Osteocyte (in vitro differentiated cells): ENCODE results near the gene TUB. TPM values are rescaled to one million over a fixed set of nuclear protein-coding genes. Genes with fewer than 3 reads are reported as not detected.

Experiments
- DNase-seq: peaks from one replicate; pipeline ENCODE4 v3.0.0; 2021; ENCODE audit warnings: mixed read lengths; ENCODE audit not compliant: unreplicated experiment; ENCODE audit errors: extremely low spot score
- H3K27ac Mint-ChIP-seq: one replicate; pipeline ENCODE4 v1.8.0; 2021; ENCODE audit warnings: mild to moderate bottlenecking, mixed read lengths; ENCODE audit not compliant: unreplicated experiment
- H3K27me3 Mint-ChIP-seq: one replicate; pipeline ENCODE4 v1.8.0; 2021; ENCODE audit warnings: mixed read lengths; ENCODE audit not compliant: unreplicated experiment
- H3K36me3 Mint-ChIP-seq: one replicate; pipeline ENCODE4 v1.8.0; 2021; ENCODE audit warnings: mixed read lengths; ENCODE audit not compliant: unreplicated experiment
- H3K4me1 Mint-ChIP-seq: one replicate; pipeline ENCODE4 v1.8.0; 2021; ENCODE audit warnings: mixed read lengths; ENCODE audit not compliant: unreplicated experiment
- H3K4me3 Mint-ChIP-seq: one replicate; pipeline ENCODE4 v1.8.0; 2021; ENCODE audit warnings: mild to moderate bottlenecking, moderate library complexity, mixed read lengths; ENCODE audit not compliant: unreplicated experiment
- H3K9me3 Mint-ChIP-seq: one replicate; pipeline ENCODE4 v1.8.0; 2021; ENCODE audit warnings: mixed read lengths; ENCODE audit not compliant: unreplicated experiment
- total RNA-seq: library from RNA; stranded (reverse); gene quantifications from 2 replicates; pipeline ENCODE4 v1.2.1, GENCODE V29; 2021
- TF ChIP-seq, protein P1 (sequence below): fragments of 200-600 bp; sonication (generic); IDR thresholded peaks from 2 replicates; pipeline ENCODE4 v1.5.0; 2021; ENCODE audit warnings: antibody characterized with exemption, mild to moderate bottlenecking, moderate library complexity

Gene TUB
- total RNA-seq, 1 donor from 2014 or later, result 8.7 TPM

DNA sequence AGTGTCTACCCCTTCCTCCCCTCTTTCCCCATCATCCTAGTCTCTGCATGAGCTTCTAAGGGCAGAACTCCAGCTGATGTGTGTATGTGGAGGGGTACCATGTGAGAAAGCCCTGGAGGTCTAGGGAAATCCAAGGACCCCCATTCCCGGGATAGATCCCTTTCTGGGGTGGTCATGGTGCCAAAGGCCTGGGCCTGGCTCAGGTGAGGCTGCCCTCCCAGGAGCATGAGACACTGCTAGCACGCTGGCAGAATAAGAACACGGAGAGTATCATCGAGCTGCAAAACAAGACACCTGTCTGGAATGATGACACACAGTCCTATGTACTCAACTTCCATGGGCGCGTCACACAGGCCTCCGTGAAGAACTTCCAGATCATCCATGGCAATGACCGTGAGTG lies 19.6 kb downstream of the TUB start:
- no peaks in the 10 kb centered on the region for H3K27me3 Mint-ChIP-seq
- H3K9me3 Mint-ChIP-seq, result no peaks in the 10 kb centered on the region
- H3K36me3 Mint-ChIP-seq, result peaks cover 2% of the 10 kb centered on the region
- TF ChIP-seq, protein P1, sequence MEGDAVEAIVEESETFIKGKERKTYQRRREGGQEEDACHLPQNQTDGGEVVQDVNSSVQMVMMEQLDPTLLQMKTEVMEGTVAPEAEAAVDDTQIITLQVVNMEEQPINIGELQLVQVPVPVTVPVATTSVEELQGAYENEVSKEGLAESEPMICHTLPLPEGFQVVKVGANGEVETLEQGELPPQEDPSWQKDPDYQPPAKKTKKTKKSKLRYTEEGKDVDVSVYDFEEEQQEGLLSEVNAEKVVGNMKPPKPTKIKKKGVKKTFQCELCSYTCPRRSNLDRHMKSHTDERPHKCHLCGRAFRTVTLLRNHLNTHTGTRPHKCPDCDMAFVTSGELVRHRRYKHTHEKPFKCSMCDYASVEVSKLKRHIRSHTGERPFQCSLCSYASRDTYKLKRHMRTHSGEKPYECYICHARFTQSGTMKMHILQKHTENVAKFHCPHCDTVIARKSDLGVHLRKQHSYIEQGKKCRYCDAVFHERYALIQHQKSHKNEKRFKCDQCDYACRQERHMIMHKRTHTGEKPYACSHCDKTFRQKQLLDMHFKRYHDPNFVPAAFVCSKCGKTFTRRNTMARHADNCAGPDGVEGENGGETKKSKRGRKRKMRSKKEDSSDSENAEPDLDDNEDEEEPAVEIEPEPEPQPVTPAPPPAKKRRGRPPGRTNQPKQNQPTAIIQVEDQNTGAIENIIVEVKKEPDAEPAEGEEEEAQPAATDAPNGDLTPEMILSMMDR, result no peak
- DNase-seq, result peak; percentile 40
- H3K4me1 Mint-ChIP-seq, result no peaks in the 10 kb centered on the region
- no peak overlapping the region for H3K4me3 Mint-ChIP-seq
- no peak overlapping the region for H3K27ac Mint-ChIP-seq

DNA sequence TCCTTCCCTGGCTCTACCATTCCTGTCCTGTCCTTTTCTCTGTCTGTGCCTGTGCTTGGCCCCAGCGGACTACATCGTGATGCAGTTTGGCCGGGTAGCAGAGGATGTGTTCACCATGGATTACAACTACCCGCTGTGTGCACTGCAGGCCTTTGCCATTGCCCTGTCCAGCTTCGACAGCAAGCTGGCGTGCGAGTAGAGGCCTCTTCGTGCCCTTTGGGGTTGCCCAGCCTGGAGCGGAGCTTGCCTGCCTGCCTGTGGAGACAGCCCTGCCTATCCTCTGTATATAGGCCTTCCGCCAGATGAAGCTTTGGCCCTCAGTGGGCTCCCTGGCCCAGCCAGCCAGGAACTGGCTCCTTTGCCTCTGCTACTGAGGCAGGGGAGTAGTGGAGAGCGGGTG lies 20.4 kb downstream of the TUB start:
- peak; percentile 75 for DNase-seq
- no peak overlapping the region for H3K27ac Mint-ChIP-seq
- peaks cover 2% of the 10 kb centered on the region for H3K36me3 Mint-ChIP-seq
- H3K9me3 Mint-ChIP-seq, result no peaks in the 10 kb centered on the region
- no peaks in the 10 kb centered on the region for H3K4me1 Mint-ChIP-seq
- TF ChIP-seq, protein P1, result no peak
- no peak overlapping the region for H3K4me3 Mint-ChIP-seq
- H3K27me3 Mint-ChIP-seq, result no peaks in the 10 kb centered on the region

DNA sequence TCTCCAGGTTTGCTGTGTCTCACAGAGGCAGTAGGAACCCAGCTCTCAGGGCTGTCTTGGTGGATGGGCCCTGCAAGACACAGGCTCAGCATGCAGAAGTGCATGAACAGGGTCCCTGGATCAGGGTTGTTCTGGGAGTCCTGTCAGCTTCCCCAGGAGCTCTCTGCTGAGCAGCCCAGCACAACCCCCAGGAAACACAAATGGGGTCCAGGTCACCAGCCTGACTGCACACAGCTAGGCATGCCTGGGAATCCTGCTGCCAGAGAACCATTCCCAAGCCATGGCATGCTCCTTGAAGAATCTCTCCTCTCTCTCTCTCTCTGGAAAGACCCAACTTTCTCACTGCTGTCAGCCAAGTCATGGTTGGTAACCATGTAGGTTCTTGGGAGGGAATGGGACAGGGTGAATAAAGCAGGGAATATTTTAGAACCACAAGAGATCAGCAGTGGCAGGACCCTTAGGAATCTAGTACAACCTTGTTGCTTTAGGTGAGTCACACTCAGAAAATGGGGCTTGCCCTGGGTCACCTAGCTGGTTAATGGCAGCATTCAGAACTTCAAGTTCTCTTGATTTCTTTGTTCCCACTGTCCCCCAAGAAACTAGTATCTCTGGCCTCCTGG lies 21.4 kb downstream of the TUB start:
- TF ChIP-seq, protein P1, result no peak
- Mint-ChIP-seq H3K27ac (no peak overlapping the region), H3K27me3 (no peaks in the 10 kb centered on the region), H3K9me3 (no peaks in the 10 kb centered on the region), H3K4me3 (no peak overlapping the region), H3K36me3 (peaks cover 2% of the 10 kb centered on the region), H3K4me1 (no peaks in the 10 kb centered on the region)
- DNase-seq, result no peak

DNA sequence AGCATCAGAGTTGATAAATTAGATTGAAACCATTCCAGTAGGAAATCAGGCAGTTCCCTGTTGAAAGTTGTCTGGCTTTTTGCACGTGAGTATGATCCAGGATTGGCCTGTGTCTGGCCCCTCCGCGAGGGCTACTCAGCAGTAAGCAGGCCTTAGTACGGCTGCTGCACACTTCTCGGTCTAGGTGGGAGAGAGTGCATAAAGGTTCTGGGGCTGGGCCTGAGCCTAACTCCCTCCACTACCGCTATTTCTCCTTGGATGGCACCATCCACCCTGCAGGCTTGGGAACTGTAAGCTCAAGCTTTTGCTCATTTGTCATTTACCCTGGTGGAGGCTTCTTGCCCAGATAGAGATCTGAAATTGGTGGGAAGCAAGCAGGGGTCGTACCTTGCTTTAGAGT lies 22.0 kb downstream of the TUB start:
- DNase-seq, result peak; percentile 62
- no peak overlapping the region for H3K4me3 Mint-ChIP-seq
- peaks cover 2% of the 10 kb centered on the region for H3K36me3 Mint-ChIP-seq
- no peaks in the 10 kb centered on the region for H3K4me1 Mint-ChIP-seq
- H3K9me3 Mint-ChIP-seq, result no peaks in the 10 kb centered on the region
- H3K27ac Mint-ChIP-seq, result no peak overlapping the region
- TF ChIP-seq, protein P1, result no peak
- no peaks in the 10 kb centered on the region for H3K27me3 Mint-ChIP-seq

DNA sequence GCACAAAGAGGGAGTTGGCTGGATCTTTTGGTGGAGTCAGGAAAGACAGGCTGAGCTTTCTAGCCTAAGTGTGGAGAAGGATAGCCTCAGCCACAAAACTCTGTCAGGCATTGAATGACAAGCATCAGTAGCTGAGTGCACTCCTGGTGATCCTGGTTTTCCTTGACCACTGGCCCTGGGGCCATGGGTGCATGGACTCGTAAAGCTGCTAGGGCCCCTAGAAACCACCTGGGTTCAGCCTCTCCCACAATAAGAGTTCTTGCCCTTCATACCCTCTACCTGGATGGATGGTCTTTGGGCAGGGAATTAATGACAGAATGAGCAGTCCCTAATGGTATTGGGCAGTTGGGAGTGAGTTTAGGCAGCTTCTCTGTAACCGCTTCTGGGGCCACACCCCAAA lies 22.9 kb downstream of the TUB start:
- DNase-seq, result no peak
- H3K36me3 Mint-ChIP-seq, result peaks cover 2% of the 10 kb centered on the region
- H3K27me3 Mint-ChIP-seq, result no peaks in the 10 kb centered on the region
- H3K27ac Mint-ChIP-seq, result no peak overlapping the region
- TF ChIP-seq, protein P1, result no peak
- no peak overlapping the region for H3K4me3 Mint-ChIP-seq
- H3K9me3 Mint-ChIP-seq, result no peaks in the 10 kb centered on the region
- H3K4me1 Mint-ChIP-seq, result no peaks in the 10 kb centered on the region
